Right kidney (tissue), 1 donor: ENCODE measurements around the gene ZDHHC8.

Source experiments
- DNase-seq: peaks from one replicate; pipeline ENCODE4 v3.0.0-alpha.2; 2016

The ZDHHC8 gene

GRCh38 chr22:20178075-20178914 is 46.7 kb downstream of the ZDHHC8 start:
- DNase-seq: no peak

- DNase-seq: no peak
These were observed 47.3 kb downstream of the ZDHHC8 start for GRCh38 chr22:20178915-20179227.

- DNase-seq: no peak
These were observed 48.0 kb downstream of the ZDHHC8 start for GRCh38 chr22:20179455-20180244.

- DNase-seq: no peak
These were observed 48.6 kb downstream of the ZDHHC8 start for GRCh38 chr22:20180245-20180630.

GRCh38 chr22:20180640-20181039 is 49.0 kb downstream of the ZDHHC8 start:
- DNase-seq: no peak

GRCh38 chr22:20181194-20181883 is 49.7 kb downstream of the ZDHHC8 start:
- DNase-seq: no peak

GRCh38 chr22:20181884-20182236 is 50.3 kb downstream of the ZDHHC8 start:
- DNase-seq: no peak

- DNase-seq: no peak
These were observed 50.8 kb downstream of the ZDHHC8 start for GRCh38 chr22:20182365-20182764.

- no peak for DNase-seq
These were observed 51.5 kb downstream of the ZDHHC8 start for GRCh38 chr22:20183101-20183500.

GRCh38 chr22:20183823-20184222 is 52.2 kb downstream of the ZDHHC8 start:
- no peak for DNase-seq

GRCh38 chr22:20184501-20185165 is 53.0 kb downstream of the ZDHHC8 start:
- no peak for DNase-seq

GRCh38 chr22:20185750-20186149 is 54.1 kb downstream of the ZDHHC8 start:
- DNase-seq: no peak

- DNase-seq: no peak
These were observed 54.7 kb downstream of the ZDHHC8 start for GRCh38 chr22:20186183-20186870.

- no peak for DNase-seq
These were observed 55.4 kb downstream of the ZDHHC8 start for GRCh38 chr22:20186871-20187546.

- no peak for DNase-seq
These were observed 56.4 kb downstream of the ZDHHC8 start for GRCh38 chr22:20187777-20188566.

GRCh38 chr22:20188567-20188877 is 56.9 kb downstream of the ZDHHC8 start:
- no peak for DNase-seq

- no peak for DNase-seq
These were observed 59.5 kb downstream of the ZDHHC8 start for GRCh38 chr22:20191000-20191515.

- no peak for DNase-seq
These were observed 60.2 kb downstream of the ZDHHC8 start for GRCh38 chr22:20191803-20192202.

- no peak for DNase-seq
These were observed 60.8 kb downstream of the ZDHHC8 start for GRCh38 chr22:20192293-20192971.
